Fibroblast of villous mesenchyme (primary cell): ENCODE results near the gene LGALS3BP. TPM values are rescaled to one million over a fixed set of nuclear protein-coding genes. Genes with fewer than 3 reads are reported as not detected.
"Not testable (repeated sequence)": the region's sequence is repeated elsewhere in the genome, so short reads cannot be mapped to it uniquely, and the experiment has no call there.

Experiments used
- DNase-seq: peaks from one replicate; pipeline ENCODE4 v3.0.0-alpha.2; 2010; ENCODE audit warnings: low read depth
- H3K4me3 ChIP-seq: 2 replicates; pipeline ENCODE4 v1.5.1; 2011; ENCODE audit warnings: low read depth, mild to moderate bottlenecking, low read length
- CTCF ChIP-seq: IDR thresholded peaks from 2 replicates; pipeline ENCODE4 v1.5.1; 2012; ENCODE audit warnings: low read depth, mild to moderate bottlenecking, low read length; ENCODE audit not compliant: insufficient read depth
- total RNA-seq: library from RNA; depleted of rRNA; stranded (reverse); fragments of >200 nt; gene quantifications from 2 replicates; pipeline ENCODE4 v1.2.3, GENCODE V29; 2012

LGALS3BP gene
- total RNA-seq, 1 donor, result 297 TPM

- peak; percentile 46 for DNase-seq
- peak overlapping the region; percentile 83 for H3K4me3 ChIP-seq
- no peak for TF ChIP-seq CTCF
Observed at GRCh38 chr17:79024901-79025737, 45.4 kb upstream of the LGALS3BP start.

GRCh38 chr17:79023886-79024771 lies 44.4 kb upstream of the LGALS3BP start, which contains the start of gene C1QTNF1:
TSS of gene C1QTNF1 (plus strand) at chr17:79024169. CDS start at chr17:79043969, 19,800 bp downstream.
- peak within 1 kb of the TSS; percentile 83 for H3K4me3 ChIP-seq
- peak; percentile 38 for TF ChIP-seq CTCF
- DNase-seq, result peak; percentile 64

GRCh38 chr17:79023180-79023705 lies 43.5 kb upstream of the LGALS3BP start:
- no peak overlapping the region for H3K4me3 ChIP-seq
- TF ChIP-seq CTCF, result no peak
- DNase-seq, result no peak

- no peak for TF ChIP-seq CTCF
- peak; percentile 42 for DNase-seq
- H3K4me3 ChIP-seq, result no peak overlapping the region
Observed at GRCh38 chr17:79022507-79022991, 42.8 kb upstream of the LGALS3BP start.

- not testable (repeated sequence) for DNase-seq, H3K4me3 ChIP-seq
Observed at GRCh38 chr17:79021929-79022328, 42.2 kb upstream of the LGALS3BP start.

- no peak overlapping the region for H3K4me3 ChIP-seq
- no peak for TF ChIP-seq CTCF
- peak; percentile 47 for DNase-seq
Observed at GRCh38 chr17:79020631-79021301, 41.0 kb upstream of the LGALS3BP start.
